ENCODE results near the gene CCDC6. TPM values are rescaled to one million over a fixed set of nuclear protein-coding genes. Genes with fewer than 3 reads are reported as not detected.

Gene CCDC6
- total RNA-seq, 1 experiment from 2014 or later, result 50.9 TPM

Other genes starting within 250 kb of the CCDC6 start
- not detected in 2 replicates for gene SLC16A9, start 196.7 kb downstream of the CCDC6 start, total RNA-seq (2014; rRNA removed; shearing (Covaris generic); ENCODE audit: low replicate concordance)
- 0.25 TPM in 1 of 2 replicates, not detected in the other for gene MRLN, start 153.1 kb downstream of the CCDC6 start, total RNA-seq (2014; rRNA removed; shearing (Covaris generic); ENCODE audit: low replicate concordance)

Data from Karpas-422 (cell line).